ENCODE measurements around the gene ASTN2. TPM values are rescaled to one million over a fixed set of nuclear protein-coding genes. Genes with fewer than 3 reads are reported as not detected.
"Not testable (repeated sequence)": the region's sequence is repeated elsewhere in the genome, so short reads cannot be mapped to it uniquely, and the experiment has no call there.

The ASTN2 gene
- total RNA-seq, 1 donor: 5.6 TPM

GRCh38 chr9:116897201-116897600, 517.7 kb downstream of the ASTN2 start:
- no peak for DNase-seq (ENCODE audit: low read depth)
- no peak for TF ChIP-seq CTCF (IDR thresholded peaks at IDR 0.05; ENCODE audit: insufficient read depth, low read length)
- no peak overlapping the region for H3K4me3 ChIP-seq (ENCODE audit: low read depth, low read length)

- no peak for DNase-seq (ENCODE audit: low read depth)
- no peak for TF ChIP-seq CTCF (IDR thresholded peaks at IDR 0.05; ENCODE audit: insufficient read depth, low read length)
- no peak overlapping the region for H3K4me3 ChIP-seq (ENCODE audit: low read depth, low read length)
Measured at GRCh38 chr9:116895961-116896360, 518.9 kb downstream of the ASTN2 start.

- TF ChIP-seq CTCF (IDR thresholded peaks at IDR 0.05; ENCODE audit: insufficient read depth, low read length): no peak
- H3K4me3 ChIP-seq (ENCODE audit: low read depth, low read length): no peak overlapping the region
- DNase-seq (ENCODE audit: low read depth): no peak
Measured at GRCh38 chr9:116891424-116891823, 523.4 kb downstream of the ASTN2 start.

GRCh38 chr9:116888476-116888875, 526.4 kb downstream of the ASTN2 start:
- not testable (repeated sequence) for DNase-seq (ENCODE audit: low read depth); H3K4me3 ChIP-seq (ENCODE audit: low read depth, low read length)

- no peak for TF ChIP-seq CTCF (IDR thresholded peaks at IDR 0.05; ENCODE audit: insufficient read depth, low read length)
- no peak overlapping the region for H3K4me3 ChIP-seq (ENCODE audit: low read depth, low read length)
- DNase-seq (ENCODE audit: low read depth): no peak
Measured at GRCh38 chr9:116888066-116888465, 526.8 kb downstream of the ASTN2 start.

- H3K4me3 ChIP-seq (ENCODE audit: low read depth, low read length): no peak overlapping the region
- DNase-seq (ENCODE audit: low read depth): no peak
- TF ChIP-seq CTCF (IDR thresholded peaks at IDR 0.05; ENCODE audit: insufficient read depth, low read length): no peak
Measured at GRCh38 chr9:116883676-116884075, 531.2 kb downstream of the ASTN2 start.

- no peak for DNase-seq (ENCODE audit: low read depth)
- no peak overlapping the region for H3K4me3 ChIP-seq (ENCODE audit: low read depth, low read length)
- no peak for TF ChIP-seq CTCF (IDR thresholded peaks at IDR 0.05; ENCODE audit: insufficient read depth, low read length)
Measured at GRCh38 chr9:116877072-116877471, 537.8 kb downstream of the ASTN2 start.

Data from fibroblast of the aortic adventitia (primary cell).